GM19455 (cell line): ENCODE data around the gene CHCT1.
"Not testable (repeated sequence)": the region's sequence is repeated elsewhere in the genome, so short reads cannot be mapped to it uniquely, and the experiment has no call there.

Experiments
- ATAC-seq: cut with Tn5 transposase; IDR thresholded peaks from one replicate; pipeline ENCODE4 v1.9.1; 2021; ENCODE audit not compliant: unreplicated experiment

The CHCT1 gene

GRCh38 chr17:60398227-60398959, 23.9 kb upstream of the CHCT1 start:
- no peak for ATAC-seq

- ATAC-seq: no peak
Observed at GRCh38 chr17:60401819-60402218, 20.5 kb upstream of the CHCT1 start.

- ATAC-seq: no peak
Observed at GRCh38 chr17:60403523-60403810, 18.8 kb upstream of the CHCT1 start.

- no peak for ATAC-seq
Observed at GRCh38 chr17:60403962-60404361, 18.3 kb upstream of the CHCT1 start.

GRCh38 chr17:60406887-60407286, 15.4 kb upstream of the CHCT1 start:
- ATAC-seq: no peak

- ATAC-seq: no peak
Observed at GRCh38 chr17:60410001-60410400, 12.3 kb upstream of the CHCT1 start.

- ATAC-seq: no peak
Observed at GRCh38 chr17:60412701-60413100, 9.6 kb upstream of the CHCT1 start.

GRCh38 chr17:60415146-60415545, 7.1 kb upstream of the CHCT1 start:
- no peak for ATAC-seq

- ATAC-seq: no peak
Observed at GRCh38 chr17:60416368-60416925, 5.8 kb upstream of the CHCT1 start.

- not testable (repeated sequence) for ATAC-seq
Observed at GRCh38 chr17:60419003-60419402, 3.3 kb upstream of the CHCT1 start.

GRCh38 chr17:60419875-60420274, 2.4 kb upstream of the CHCT1 start:
- not testable (repeated sequence) for ATAC-seq

- ATAC-seq: peak; percentile 93
Observed at GRCh38 chr17:60421273-60422161, 772 bp upstream of the CHCT1 start.

GRCh38 chr17:60423865-60424264, 1.6 kb downstream of the CHCT1 start:
- ATAC-seq: no peak

GRCh38 chr17:60425626-60426025, 3.3 kb downstream of the CHCT1 start:
- no peak for ATAC-seq

- no peak for ATAC-seq
Observed at GRCh38 chr17:60426596-60426995, 4.3 kb downstream of the CHCT1 start.

- not testable (repeated sequence) for ATAC-seq
Observed at GRCh38 chr17:60428491-60428890, 6.2 kb downstream of the CHCT1 start.

- not testable (repeated sequence) for ATAC-seq
Observed at GRCh38 chr17:60430561-60430960, 8.3 kb downstream of the CHCT1 start.

- not testable (repeated sequence) for ATAC-seq
Observed at GRCh38 chr17:60433021-60433997, 11.0 kb downstream of the CHCT1 start.

GRCh38 chr17:60435244-60436167, 13.2 kb downstream of the CHCT1 start:
- ATAC-seq: no peak

- ATAC-seq: no peak
Observed at GRCh38 chr17:60436676-60437075, 14.4 kb downstream of the CHCT1 start.
